Islet of Langerhans (tissue), 1 donor: ENCODE results near the gene SLC35A3.
A peak's percentile ranks its signal among the peaks of the same experiment; 100 is the strongest.
"Not testable (repeated sequence)": the region's sequence is repeated elsewhere in the genome, so short reads cannot be mapped to it uniquely, and the experiment has no call there.

Experiments used
- FAIRE-seq: peaks from one replicate; lab custom pipeline; 2011; peaks lifted over from hg19 to GRCh38; lab: Jason Lieb, UNC

Gene SLC35A3

DNA sequence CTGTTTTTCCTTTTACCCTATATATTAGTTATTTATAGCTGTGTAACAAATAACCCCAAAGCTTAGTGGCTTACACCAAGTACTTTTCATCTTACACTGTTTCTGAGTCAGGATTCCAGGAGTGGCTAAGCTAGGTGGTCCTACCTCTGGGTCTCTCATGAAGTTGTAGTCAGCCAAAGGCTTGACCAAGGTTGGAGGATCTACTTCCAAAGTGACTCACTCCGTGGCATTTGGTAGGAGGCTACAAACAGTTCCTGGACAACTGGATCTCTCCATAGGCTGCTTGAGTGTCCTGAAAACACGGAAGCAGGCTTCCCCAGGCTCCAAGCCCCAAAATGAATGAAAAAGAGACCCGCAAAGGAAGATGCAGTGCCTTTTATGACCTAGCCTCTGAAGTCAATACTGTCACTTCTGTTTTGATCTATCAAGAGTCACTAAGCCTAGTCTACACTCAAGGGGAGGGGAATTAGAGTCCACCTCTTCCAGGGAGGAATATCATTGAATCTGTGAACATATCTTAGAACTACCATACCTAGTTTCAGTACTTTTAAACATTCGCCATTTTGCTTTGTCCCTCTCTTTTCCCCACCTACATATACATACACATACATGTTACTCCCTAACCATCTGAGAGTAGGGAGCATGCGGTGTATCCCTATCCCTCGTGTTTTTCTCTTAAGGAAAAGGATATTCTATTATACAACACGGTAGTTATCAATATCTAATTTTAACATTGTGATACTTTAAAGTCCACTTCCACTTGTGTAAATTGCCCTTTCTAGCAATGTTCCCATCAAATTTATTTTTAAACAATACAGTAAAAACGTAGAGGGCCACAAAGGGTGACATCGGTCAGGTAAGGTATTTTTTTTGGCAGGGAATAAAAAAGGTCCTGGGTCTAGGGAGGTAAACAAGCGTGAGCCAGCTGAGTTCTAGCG is 67.2 kb downstream of the SLC35A3 start:
- peak; percentile 85 for FAIRE-seq

DNA sequence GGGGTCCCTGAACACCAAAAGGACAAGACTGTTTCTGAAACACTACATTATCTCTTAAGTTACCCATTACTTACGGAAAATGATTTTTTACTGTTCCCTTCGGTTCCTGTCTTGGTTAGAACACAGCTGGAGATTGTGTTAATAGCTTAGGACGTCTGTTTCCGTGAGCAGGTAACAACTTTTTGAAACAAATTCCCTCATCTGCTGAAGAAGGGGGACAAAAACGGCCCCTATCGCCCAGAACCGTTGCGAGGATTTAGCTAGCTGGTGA is 67.8 kb downstream of the SLC35A3 start:
- peak; percentile 17 for FAIRE-seq

DNA sequence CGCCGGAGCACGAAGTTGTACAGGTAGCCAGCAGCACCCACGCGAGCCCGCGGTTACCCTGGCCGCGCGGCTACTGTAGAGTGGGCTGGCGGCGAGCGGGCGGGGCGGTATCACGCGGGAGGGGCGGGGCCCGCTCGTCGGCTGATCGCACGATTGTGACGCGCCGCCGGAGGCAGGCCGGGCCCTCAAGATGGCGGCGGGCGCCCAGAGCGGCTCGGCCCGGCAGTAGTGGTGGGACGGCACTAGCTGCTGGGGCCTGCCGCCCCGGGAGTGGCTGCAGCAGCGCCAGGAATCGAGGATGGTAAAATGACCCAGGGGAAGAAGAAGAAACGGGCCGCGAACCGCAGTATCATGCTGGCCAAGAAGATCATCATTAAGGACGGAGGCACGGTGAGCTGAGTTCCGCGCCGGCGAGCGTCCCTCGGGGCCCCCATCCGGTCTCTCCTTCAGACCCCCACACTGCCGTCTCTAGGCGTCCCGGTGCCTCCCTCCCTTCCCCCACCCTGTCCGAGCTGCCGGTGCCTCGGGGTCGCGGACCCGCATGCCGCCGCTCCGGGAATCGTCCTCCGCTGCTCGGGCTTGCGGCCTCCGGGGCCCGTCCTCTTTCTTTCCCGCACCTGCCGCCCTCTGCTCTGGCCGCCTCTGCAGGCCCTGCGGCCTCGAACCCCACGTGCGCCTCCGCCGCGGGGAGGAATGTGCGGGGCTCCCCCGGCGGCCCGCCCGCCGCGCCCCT is 68.3 kb downstream of the SLC35A3 start:
- no peak for FAIRE-seq

DNA sequence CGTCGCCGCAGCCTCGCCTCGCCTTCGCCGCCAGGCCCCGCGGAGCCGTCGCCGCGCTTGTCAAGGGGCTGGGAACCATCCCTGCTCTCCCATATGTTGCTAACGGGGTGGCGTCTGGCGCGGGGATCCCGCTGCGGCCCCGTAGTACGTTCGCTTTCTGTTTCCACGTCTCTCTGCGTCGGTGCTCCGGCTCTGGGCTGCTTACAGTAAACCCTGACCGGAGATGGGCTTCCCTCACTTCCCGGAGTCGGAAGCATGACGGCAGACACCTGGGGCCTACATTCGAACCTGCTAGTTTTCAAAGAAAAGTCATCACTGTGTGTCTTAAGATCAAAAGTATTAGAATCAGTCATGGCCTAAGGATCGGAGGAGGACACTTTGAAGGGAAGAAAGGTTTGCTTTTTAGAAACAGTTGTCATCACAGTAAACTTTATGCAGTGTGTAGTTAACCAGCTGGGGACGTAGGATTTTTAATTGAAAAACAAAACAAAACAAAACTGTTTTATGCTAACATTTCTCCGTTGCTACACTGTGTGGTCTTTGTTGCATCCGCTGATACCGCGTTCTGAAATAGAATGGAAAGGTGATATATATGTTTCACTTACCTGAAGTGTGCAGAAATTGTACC is 69.0 kb downstream of the SLC35A3 start:
- peak; percentile 33 for FAIRE-seq

DNA sequence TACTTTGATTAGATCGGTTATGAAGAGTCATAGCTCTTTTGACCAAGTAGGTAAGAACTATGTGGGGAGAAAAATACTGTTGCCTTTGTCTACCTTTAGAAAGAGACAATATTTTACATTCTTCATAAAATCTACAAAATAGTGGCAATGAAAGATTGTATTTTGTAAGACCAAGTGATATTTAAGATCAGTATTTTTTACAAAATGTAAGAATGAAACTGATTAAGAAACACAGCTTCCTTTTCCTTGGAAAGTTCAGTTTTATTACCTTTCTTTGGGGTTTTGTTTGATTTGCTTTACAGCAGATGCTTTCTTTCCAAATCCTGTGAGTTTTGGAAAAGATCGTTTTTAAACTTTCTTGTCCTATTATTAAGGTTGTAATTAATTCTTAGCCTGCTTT is 69.8 kb downstream of the SLC35A3 start:
- FAIRE-seq: peak; percentile 74

DNA sequence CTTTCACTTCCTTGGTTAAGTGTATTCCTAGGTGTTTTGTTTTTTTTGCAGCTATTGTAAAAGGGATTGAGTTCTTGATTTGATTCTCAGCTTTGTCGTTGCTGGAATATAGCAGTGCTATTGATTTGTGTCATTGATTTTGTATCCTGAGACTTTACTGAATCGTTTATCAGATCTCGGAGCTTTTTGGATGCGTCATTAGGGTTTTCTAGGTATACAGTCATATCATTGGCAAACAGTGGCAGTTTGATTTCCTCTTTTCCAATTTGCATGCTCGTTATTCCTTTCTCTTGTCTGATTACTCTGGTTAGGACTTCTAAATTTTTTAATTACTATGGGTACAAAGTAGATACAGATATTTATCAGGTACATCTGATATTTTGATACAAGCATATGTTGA is 75.4 kb downstream of the SLC35A3 start:
- FAIRE-seq: no peak

- FAIRE-seq: not testable (repeated sequence)
Observed at GRCh38 chr1:100047235-100047708, 77.5 kb downstream of the SLC35A3 start.

GRCh38 chr1:100050139-100050538 is 80.3 kb downstream of the SLC35A3 start:
- FAIRE-seq: no peak

DNA sequence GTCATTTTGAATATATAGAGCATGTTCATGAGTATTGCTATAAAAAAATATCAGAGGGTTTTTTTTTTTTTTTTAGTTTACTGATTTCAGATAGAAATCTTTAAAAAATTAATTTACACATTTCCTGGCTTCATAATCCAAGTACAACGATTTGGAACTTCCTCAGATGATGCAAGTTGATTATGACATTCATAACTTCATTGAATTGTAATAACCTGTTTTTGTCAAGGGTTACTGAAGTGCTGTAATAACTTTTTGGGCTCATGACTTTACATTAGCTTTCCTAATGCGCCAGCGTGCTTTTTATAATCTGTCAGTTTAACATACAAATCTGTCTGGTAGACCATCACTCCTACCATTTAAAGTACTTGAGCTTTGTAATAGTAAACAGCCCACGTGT is 81.6 kb downstream of the SLC35A3 start:
- no peak for FAIRE-seq

DNA sequence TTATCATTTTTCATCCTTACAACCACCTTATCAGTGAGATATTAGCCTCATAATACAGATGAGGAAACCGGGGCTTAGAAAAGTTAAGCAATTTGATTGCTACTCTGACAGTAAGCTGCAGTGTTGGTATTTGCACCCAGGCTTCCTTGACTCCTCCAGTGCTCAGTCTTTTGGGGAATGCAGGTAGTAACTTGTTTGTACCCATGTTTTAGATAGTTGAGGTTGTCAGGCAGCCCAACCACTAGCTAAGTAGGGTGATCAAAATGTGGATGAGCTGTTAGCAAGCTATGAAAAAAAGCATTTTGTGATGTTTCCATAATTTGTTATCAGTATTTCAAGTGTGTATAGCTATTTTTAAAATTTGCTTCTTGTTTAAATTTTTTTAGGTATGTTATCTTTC is 82.1 kb downstream of the SLC35A3 start:
- FAIRE-seq: no peak

DNA sequence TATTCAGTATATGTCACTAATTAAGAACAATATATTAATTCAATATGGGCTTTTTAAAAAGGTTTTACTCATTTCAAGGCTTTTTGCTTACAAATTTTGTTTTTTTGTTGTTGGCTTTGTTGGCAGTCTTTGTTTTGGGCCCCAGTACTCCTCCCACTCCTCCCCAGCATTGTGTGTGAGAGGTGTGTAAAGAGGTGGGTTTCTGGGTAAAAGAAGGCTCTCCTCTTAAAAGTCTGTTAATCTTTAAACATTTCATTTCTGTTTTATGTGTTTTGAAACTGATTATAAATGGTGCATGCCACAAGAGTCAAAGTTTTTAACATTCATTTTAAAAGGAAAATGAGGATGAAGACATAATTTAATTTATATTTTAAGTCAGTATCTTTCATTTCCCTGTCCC is 83.3 kb downstream of the SLC35A3 start:
- peak; percentile 58 for FAIRE-seq

DNA sequence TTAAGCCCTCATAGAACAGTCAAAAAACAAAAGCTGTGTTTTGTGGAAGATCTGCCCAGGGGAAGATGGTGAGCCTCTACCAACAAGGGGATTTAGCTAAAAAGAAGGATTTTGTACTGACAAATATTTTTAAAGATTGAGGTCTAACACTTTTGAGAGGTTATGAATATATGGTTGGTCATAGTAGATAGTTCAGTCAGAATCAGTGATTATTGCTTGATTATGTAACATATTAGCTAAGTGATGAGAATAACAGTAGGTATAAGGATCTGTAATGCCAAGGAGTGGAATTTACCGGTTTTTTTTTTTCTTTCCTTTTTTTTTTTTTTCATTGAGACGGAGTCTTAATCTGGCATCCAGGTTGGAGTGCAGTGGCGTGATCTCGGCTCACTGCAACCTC is 83.9 kb downstream of the SLC35A3 start:
- no peak for FAIRE-seq

DNA sequence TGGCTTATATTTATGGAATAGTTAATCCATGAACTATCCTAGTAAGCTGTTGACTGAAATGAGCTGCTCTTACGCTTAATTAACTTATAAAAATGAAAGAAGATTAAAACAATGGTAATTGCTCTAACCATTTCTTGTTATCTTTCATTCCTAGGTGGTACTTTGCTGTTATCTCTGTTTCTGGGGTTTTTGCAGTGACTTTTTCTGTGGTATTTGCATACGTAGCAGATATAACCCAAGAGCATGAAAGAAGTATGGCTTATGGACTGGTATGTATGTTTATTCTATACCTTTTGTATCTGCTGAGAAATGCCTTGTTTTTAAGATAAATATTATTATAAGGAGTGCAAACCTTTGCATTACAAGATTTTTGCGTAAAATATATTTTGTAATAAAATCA is 91.9 kb downstream of the SLC35A3 start:
- FAIRE-seq: no peak

- FAIRE-seq: no peak
Observed at GRCh38 chr1:100065183-100065968, 95.6 kb downstream of the SLC35A3 start.

GRCh38 chr1:100065969-100066227 is 96.1 kb downstream of the SLC35A3 start:
- FAIRE-seq: no peak

GRCh38 chr1:100070201-100070939 is 100.6 kb downstream of the SLC35A3 start:
- no peak for FAIRE-seq

- FAIRE-seq: no peak
Observed at GRCh38 chr1:100073531-100073930, 103.7 kb downstream of the SLC35A3 start.

- FAIRE-seq: no peak
Observed at GRCh38 chr1:100074604-100075395, 105.0 kb downstream of the SLC35A3 start.

- FAIRE-seq: no peak
Observed at GRCh38 chr1:100075773-100076172, 106.0 kb downstream of the SLC35A3 start.

DNA sequence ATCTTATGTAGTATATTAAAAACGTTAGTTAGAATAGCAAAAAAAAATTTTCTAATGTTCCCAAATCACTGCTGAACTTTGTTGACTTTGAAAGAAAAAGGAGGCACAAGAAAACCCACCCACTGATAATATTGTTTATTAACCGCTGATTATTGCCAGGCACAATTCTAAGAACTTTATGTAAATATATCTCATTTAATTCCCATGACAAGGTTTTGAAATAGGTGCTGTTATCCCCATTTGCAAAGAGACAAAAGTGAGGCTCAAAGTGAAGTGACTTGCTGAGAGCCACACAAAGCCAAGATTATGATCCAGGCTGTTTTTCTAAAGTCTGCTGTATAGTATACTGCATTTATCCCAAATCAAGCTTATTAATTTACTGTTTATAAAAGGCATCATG is 106.5 kb downstream of the SLC35A3 start:
- FAIRE-seq: no peak

- FAIRE-seq: no peak
Observed at GRCh38 chr1:100076744-100077143, 106.9 kb downstream of the SLC35A3 start.
